ENCODE data around the gene MAN2B1. TPM values are rescaled to one million over a fixed set of nuclear protein-coding genes. Genes with fewer than 3 reads are reported as not detected.
A peak's percentile ranks its signal among the peaks of the same experiment; 100 is the strongest.
"Not testable (repeated sequence)": the region's sequence is repeated elsewhere in the genome, so short reads cannot be mapped to it uniquely, and the experiment has no call there.

MAN2B1 gene
- total RNA-seq (25.3 TPM), polyA plus RNA-seq (49.1 TPM)
- long read RNA-seq, donor 1 = 0 reads
- long read RNA-seq, donor 2, transcript MAN2B1-203 (24 exons, 3,184 nt) = major isoform, 7 of 36 reads
- long read RNA-seq, donor 2, partial matches to known transcripts = 19 of 36 reads
- long read RNA-seq, donor 2, other reads (novel, unspliced or antisense) = 0 of 36 reads
- long read RNA-seq, donor 3, transcript MAN2B1-210 (3 exons, 554 nt) = major isoform, 6 of 12 reads
- long read RNA-seq, donor 3, partial matches to known transcripts = 0 of 12 reads
- long read RNA-seq, donor 3, other reads (novel, unspliced or antisense) = 0 of 12 reads
- long read RNA-seq, donor 4, partial matches to known transcripts = 0 of 6 reads
- long read RNA-seq, donor 4, other reads (novel, unspliced or antisense) = 0 of 6 reads
- long read RNA-seq, donor 5, partial matches to known transcripts = 0 of 8 reads
- long read RNA-seq, donor 5, other reads (novel, unspliced or antisense) = 0 of 8 reads
- long read RNA-seq, donor 6, partial matches to known transcripts = 5 of 8 reads
- long read RNA-seq, donor 6, other reads (novel, unspliced or antisense) = 0 of 8 reads
- long read RNA-seq, donor 7, partial matches to known transcripts = 0 of 4 reads
- long read RNA-seq, donor 7, other reads (novel, unspliced or antisense) = 0 of 4 reads
- long read RNA-seq, donor 8, partial matches to known transcripts = 0 of 4 reads
- long read RNA-seq, donor 8, other reads (novel, unspliced or antisense) = 0 of 4 reads
- long read RNA-seq, donor 9, partial matches to known transcripts = 0 of 4 reads
- long read RNA-seq, donor 9, other reads (novel, unspliced or antisense) = 0 of 4 reads
- long read RNA-seq, donor 10, partial matches to known transcripts = 5 of 8 reads
- long read RNA-seq, donor 10, other reads (novel, unspliced or antisense) = 0 of 8 reads

- 2% methylated on average over 46 of the region's 46 CpGs for WGBS
- Histone ChIP-seq H3K9me3 (ENCODE audit: control insufficient read depth in 2 of 2, insufficient read depth in 1 of 2, low read length in 1 of 2) (no peaks in the 10 kb centered on the region), H3K36me3 (ENCODE audit: control insufficient read depth in 2 of 2, insufficient read depth in 2 of 2, low read length in 1 of 2) (peaks cover 23 to 38% of the 10 kb centered on the region in 2 donors), H3K4me1 (ENCODE audit: control insufficient read depth in 2 of 2, insufficient read depth in 2 of 2, low read length in 2 of 2) (peaks cover 22 to 51% of the 10 kb centered on the region in 2 donors), H3K27ac (ENCODE audit: low read depth in 1 of 2, low read length in 1 of 2) (peak within 1 kb of the TSS; percentile 56 to 71), H3K27me3 (ENCODE audit: control insufficient read depth in 2 of 2, insufficient read depth in 1 of 2, low read length in 1 of 2) (no peaks in the 10 kb centered on the region), H3K4me3 (ENCODE audit: low read length in 2 of 2) (peak within 1 kb of the TSS; percentile 88 to 94)
- peak in 8 of 9 donors; percentile 11 to 89 (median 76) for DNase-seq (ENCODE audit: low read depth in 6 of 9, low spot score in 9 of 9)
Measured at GRCh38 chr19:12666265-12667048, at the start of gene MAN2B1, which contains the start of gene WDR83. MAN2B1 (minus strand) TSS chr19:12666742; CDS start chr19:12666701, 41 bp downstream. WDR83 (plus strand) TSS chr19:12666807; CDS start chr19:12669791, 2,984 bp downstream.

GRCh38 chr19:12715929-12716328 is 49.4 kb upstream of the MAN2B1 start:
- no peak for DNase-seq (ENCODE audit: low read depth in 6 of 9, low spot score in 9 of 9)
- H3K9me3 ChIP-seq (ENCODE audit: control insufficient read depth in 2 of 2, insufficient read depth in 1 of 2, low read length in 1 of 2) = no peaks in the 10 kb centered on the region
- WGBS = 97% methylated on average over 3 of the region's 3 CpGs
- H3K4me1 ChIP-seq (ENCODE audit: control insufficient read depth in 2 of 2, insufficient read depth in 2 of 2, low read length in 2 of 2) = peaks cover 5 to 7% of the 10 kb centered on the region in 2 donors
- H3K4me3 ChIP-seq (ENCODE audit: low read length in 2 of 2) = no peak overlapping the region
- no peaks in the 10 kb centered on the region for H3K27me3 ChIP-seq (ENCODE audit: control insufficient read depth in 2 of 2, insufficient read depth in 1 of 2, low read length in 1 of 2)
- H3K27ac ChIP-seq (ENCODE audit: low read depth in 1 of 2, low read length in 1 of 2) = no peak overlapping the region
- peaks cover 57 to 83% of the 10 kb centered on the region in 2 donors for H3K36me3 ChIP-seq (ENCODE audit: control insufficient read depth in 2 of 2, insufficient read depth in 2 of 2, low read length in 1 of 2)

- WGBS = 99% methylated on average over 15 of the region's 15 CpGs
- Histone ChIP-seq H3K36me3 (ENCODE audit: control insufficient read depth in 2 of 2, insufficient read depth in 2 of 2, low read length in 1 of 2) (peaks cover 65 to 86% of the 10 kb centered on the region in 2 donors), H3K4me1 (ENCODE audit: control insufficient read depth in 2 of 2, insufficient read depth in 2 of 2, low read length in 2 of 2) (peaks cover 0 to under 1% of the 10 kb centered on the region in 2 donors), H3K9me3 (ENCODE audit: control insufficient read depth in 2 of 2, insufficient read depth in 1 of 2, low read length in 1 of 2) (no peaks in the 10 kb centered on the region), H3K4me3 (ENCODE audit: low read length in 2 of 2) (no peak overlapping the region), H3K27me3 (ENCODE audit: control insufficient read depth in 2 of 2, insufficient read depth in 1 of 2, low read length in 1 of 2) (no peaks in the 10 kb centered on the region), H3K27ac (ENCODE audit: low read depth in 1 of 2, low read length in 1 of 2) (no peak overlapping the region)
- no peak for DNase-seq (ENCODE audit: low read depth in 6 of 9, low spot score in 9 of 9)
Measured at GRCh38 chr19:12715102-12715501, 48.6 kb upstream of the MAN2B1 start.

DNA sequence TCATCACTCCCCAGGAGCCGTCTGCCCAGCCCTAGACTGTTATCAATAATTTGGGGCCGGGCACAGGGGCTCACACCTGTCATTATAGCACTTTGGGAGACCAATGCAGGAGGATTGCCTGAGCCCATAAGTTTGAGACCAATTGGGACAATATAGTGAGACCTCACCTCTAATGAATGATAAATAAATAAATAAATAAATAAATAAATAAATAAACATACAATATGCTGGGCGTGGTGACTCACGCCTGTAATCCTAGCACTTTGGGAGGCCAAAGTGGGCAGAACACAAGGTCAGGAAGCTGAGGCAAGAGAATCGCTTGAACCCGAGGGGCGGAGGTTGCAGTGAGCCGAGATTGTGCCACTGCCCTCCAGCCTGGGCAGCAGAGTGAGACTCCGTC is 46.8 kb upstream of the MAN2B1 start:
- not testable (repeated sequence) for H3K4me3 ChIP-seq (ENCODE audit: low read length in 2 of 2); H3K4me1 ChIP-seq (ENCODE audit: control insufficient read depth in 2 of 2, insufficient read depth in 2 of 2, low read length in 2 of 2); H3K27me3 ChIP-seq (ENCODE audit: control insufficient read depth in 2 of 2, insufficient read depth in 1 of 2, low read length in 1 of 2); H3K9me3 ChIP-seq (ENCODE audit: control insufficient read depth in 2 of 2, insufficient read depth in 1 of 2, low read length in 1 of 2); DNase-seq (ENCODE audit: low read depth in 6 of 9, low spot score in 9 of 9); H3K27ac ChIP-seq (ENCODE audit: low read depth in 1 of 2, low read length in 1 of 2)
- WGBS = 96% methylated on average over 9 of the region's 9 CpGs
- peaks cover 72 to 84% of the 10 kb centered on the region in 2 donors for H3K36me3 ChIP-seq (ENCODE audit: control insufficient read depth in 2 of 2, insufficient read depth in 2 of 2, low read length in 1 of 2)

DNA sequence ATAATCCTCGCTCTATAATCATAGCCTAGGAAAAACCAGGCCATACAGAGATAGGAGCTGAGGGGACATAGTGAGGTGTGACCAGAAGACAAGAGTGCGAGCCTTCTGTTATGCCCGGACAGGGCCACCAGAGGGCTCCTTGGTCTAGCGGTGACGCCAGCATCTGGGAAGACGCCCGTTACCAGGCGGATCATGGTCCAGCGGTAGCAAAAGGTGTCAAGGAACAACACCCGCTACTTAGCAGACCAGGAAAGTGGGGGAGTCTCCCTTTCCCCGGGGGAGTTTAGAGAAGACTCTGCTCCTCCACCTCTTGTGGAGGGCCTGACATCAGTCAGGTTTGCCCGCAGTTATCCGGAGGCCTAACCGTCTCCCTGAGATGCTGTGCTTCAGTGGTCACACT is 45.5 kb upstream of the MAN2B1 start:
- H3K4me1 ChIP-seq (ENCODE audit: control insufficient read depth in 2 of 2, insufficient read depth in 2 of 2, low read length in 2 of 2); H3K4me3 ChIP-seq (ENCODE audit: low read length in 2 of 2); H3K9me3 ChIP-seq (ENCODE audit: control insufficient read depth in 2 of 2, insufficient read depth in 1 of 2, low read length in 1 of 2); DNase-seq (ENCODE audit: low read depth in 6 of 9, low spot score in 9 of 9); H3K27ac ChIP-seq (ENCODE audit: low read depth in 1 of 2, low read length in 1 of 2); H3K27me3 ChIP-seq (ENCODE audit: control insufficient read depth in 2 of 2, insufficient read depth in 1 of 2, low read length in 1 of 2): not testable (repeated sequence)
- peaks cover 74 to 83% of the 10 kb centered on the region in 2 donors for H3K36me3 ChIP-seq (ENCODE audit: control insufficient read depth in 2 of 2, insufficient read depth in 2 of 2, low read length in 1 of 2)
- 89% methylated on average over 12 of the region's 14 CpGs for WGBS

GRCh38 chr19:12711187-12711586 is 44.6 kb upstream of the MAN2B1 start:
- Histone ChIP-seq H3K9me3 (ENCODE audit: control insufficient read depth in 2 of 2, insufficient read depth in 1 of 2, low read length in 1 of 2) (no peaks in the 10 kb centered on the region), H3K27me3 (ENCODE audit: control insufficient read depth in 2 of 2, insufficient read depth in 1 of 2, low read length in 1 of 2) (no peaks in the 10 kb centered on the region), H3K36me3 (ENCODE audit: control insufficient read depth in 2 of 2, insufficient read depth in 2 of 2, low read length in 1 of 2) (peaks cover 82 to 83% of the 10 kb centered on the region in 2 donors), H3K4me1 (ENCODE audit: control insufficient read depth in 2 of 2, insufficient read depth in 2 of 2, low read length in 2 of 2) (no peaks in the 10 kb centered on the region), H3K27ac (ENCODE audit: low read depth in 1 of 2, low read length in 1 of 2) (no peak overlapping the region), H3K4me3 (ENCODE audit: low read length in 2 of 2) (no peak overlapping the region)
- no peak for DNase-seq (ENCODE audit: low read depth in 6 of 9, low spot score in 9 of 9)
- WGBS = 99% methylated on average over 17 of the region's 17 CpGs

DNA sequence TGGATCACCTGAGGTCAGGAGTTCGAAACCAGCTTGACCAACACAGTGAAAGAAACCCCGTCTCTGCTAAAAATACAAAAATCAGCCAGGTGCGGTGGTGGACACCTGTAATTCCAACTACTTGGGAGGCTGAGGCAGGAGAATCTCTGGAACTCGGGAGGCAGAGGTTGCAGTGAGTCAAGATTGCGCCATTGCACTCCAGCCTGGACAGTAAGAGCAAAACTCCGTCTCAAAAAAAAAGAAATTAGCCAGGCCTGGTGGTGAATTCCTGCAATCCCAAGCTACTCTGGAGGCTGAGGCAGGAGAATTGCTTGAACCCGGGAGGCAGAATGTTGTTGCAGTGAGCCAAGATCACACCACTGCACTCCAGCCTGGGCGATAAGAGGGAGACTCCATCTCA is 42.1 kb upstream of the MAN2B1 start:
- DNase-seq (ENCODE audit: low read depth in 6 of 9, low spot score in 9 of 9) = no peak
- no peaks in the 10 kb centered on the region for H3K9me3 ChIP-seq (ENCODE audit: control insufficient read depth in 2 of 2, insufficient read depth in 1 of 2, low read length in 1 of 2)
- no peaks in the 10 kb centered on the region for H3K4me1 ChIP-seq (ENCODE audit: control insufficient read depth in 2 of 2, insufficient read depth in 2 of 2, low read length in 2 of 2)
- 98% methylated on average over 8 of the region's 8 CpGs for WGBS
- H3K27ac ChIP-seq (ENCODE audit: low read depth in 1 of 2, low read length in 1 of 2) = no peak overlapping the region
- peaks cover 79% of the 10 kb centered on the region in 2 donors for H3K36me3 ChIP-seq (ENCODE audit: control insufficient read depth in 2 of 2, insufficient read depth in 2 of 2, low read length in 1 of 2)
- no peak overlapping the region for H3K4me3 ChIP-seq (ENCODE audit: low read length in 2 of 2)
- H3K27me3 ChIP-seq (ENCODE audit: control insufficient read depth in 2 of 2, insufficient read depth in 1 of 2, low read length in 1 of 2) = no peaks in the 10 kb centered on the region

- no peak for DNase-seq (ENCODE audit: low read depth in 6 of 9, low spot score in 9 of 9)
- Histone ChIP-seq H3K9me3 (ENCODE audit: control insufficient read depth in 2 of 2, insufficient read depth in 1 of 2, low read length in 1 of 2) (no peaks in the 10 kb centered on the region), H3K4me1 (ENCODE audit: control insufficient read depth in 2 of 2, insufficient read depth in 2 of 2, low read length in 2 of 2) (no peaks in the 10 kb centered on the region), H3K27ac (ENCODE audit: low read depth in 1 of 2, low read length in 1 of 2) (no peak overlapping the region), H3K36me3 (ENCODE audit: control insufficient read depth in 2 of 2, insufficient read depth in 2 of 2, low read length in 1 of 2) (peaks cover 82 to 84% of the 10 kb centered on the region in 2 donors), H3K27me3 (ENCODE audit: control insufficient read depth in 2 of 2, insufficient read depth in 1 of 2, low read length in 1 of 2) (no peaks in the 10 kb centered on the region), H3K4me3 (ENCODE audit: low read length in 2 of 2) (no peak overlapping the region)
- 98% methylated on average over 13 of the region's 13 CpGs for WGBS
Measured at GRCh38 chr19:12706332-12706718, 39.8 kb upstream of the MAN2B1 start.

All from thymus (tissue), 14 donors.